K562 (cell line): ENCODE measurements around the gene FIBP. TPM values are rescaled to one million over a fixed set of nuclear protein-coding genes. Genes with fewer than 3 reads are reported as not detected.

Experiments
- BRD9 ChIP-seq: fragments of 450-650 bp; IDR thresholded peaks from 2 replicates; pipeline ENCODE4 v1.6.1; 2018; ENCODE audit warnings: low read depth; ENCODE audit not compliant: partially characterized antibody
- CBFA2T3 ChIP-seq: fragments of 450-650 bp; IDR thresholded peaks from 2 replicates; pipeline ENCODE4 v1.6.1; 2017
- LEF1 ChIP-seq: fragments of 450-650 bp; IDR thresholded peaks from 2 replicates; pipeline ENCODE4 v1.6.1; 2016; ENCODE audit warnings: mild to moderate bottlenecking
- SMAD2 ChIP-seq: fragments of 150-350 bp; IDR thresholded peaks from 2 replicates; pipeline ENCODE4 v1.6.1; 2014; ENCODE audit warnings: low read depth, mild to moderate bottlenecking, low read length
- SRSF3 ChIP-seq: fragments of 200-400 bp; formaldehyde crosslinking; IDR thresholded peaks from 2 replicates; pipeline ENCODE4 v1.6.1; 2016; ENCODE audit warnings: mild to moderate bottlenecking, low read length, moderate library complexity; ENCODE audit not compliant: insufficient read depth
- ZNF764 ChIP-seq: fragments of 250-450 bp; sonication (Bioruptor Pico); IDR thresholded peaks from 2 replicates; pipeline ENCODE4 v1.4.0; 2020; ENCODE audit warnings: low read depth, mild to moderate bottlenecking, moderate library complexity
- polyA plus RNA-seq, 8 experiments: library from polyadenylated mRNA; depleted of rRNA in 4 of 8; stranded (reverse) in 5 of 8; unstranded in 3 of 8; fragments of >200 nt; fragmentation: Nextera tagmentation in 2 of 8; fragmentation: Illumina TruSeq in 1 of 8; extraction: Ambion mirVana in 2 of 8; extraction: Trizol in 1 of 8; gene quantifications; 2 replicates each; pipeline versions ENCODE4 v1.2.1 to v1.2.3, GENCODE V29; 2011 to 2014; ENCODE audit warnings: inconsistent platforms in 1 of 8, missing spikeins in 1 of 8
- total RNA-seq, 7 experiments: library from RNA; depleted of rRNA in 6 of 7; stranded (reverse); fragments of >200 nt in 6 of 7; fragmentation: Illumina TruSeq in 2 of 7; extraction: Trizol in 2 of 7; gene quantifications; 2 replicates each; pipeline versions ENCODE4 v1.2.1 to v1.2.3, GENCODE V29; 2011 to 2021; ENCODE audit warnings: low replicate concordance in 1 of 7
- TF ChIP-seq, protein P1 (sequence below): fragments of 450-650 bp; IDR thresholded peaks from 2 replicates; pipeline ENCODE4 v1.6.1; 2018; ENCODE audit not compliant: partially characterized antibody
- TF ChIP-seq, protein P2 (sequence below): sonication (generic); formaldehyde crosslinking; IDR thresholded peaks from 2 replicates; pipeline ENCODE4 v1.9.0; 2022; ENCODE audit warnings: mild to moderate bottlenecking, missing genetic modification reagents
- TF ChIP-seq, protein P3 (sequence below): fragments of 250-450 bp; sonication (Bioruptor Pico); IDR thresholded peaks from 2 replicates; pipeline ENCODE4 v1.8.0; 2022; ENCODE audit warnings: moderate library complexity, mild to moderate bottlenecking, inconsistent platforms
- TF ChIP-seq, protein P4 (sequence below), 2 experiments: fragments of 250-450 bp in 1 of 2; fragments of 450-650 bp in 1 of 2; sonication (Bioruptor Pico) in 1 of 2; IDR thresholded peaks; 2 replicates each; pipeline versions ENCODE4 v1.6.1 to v1.8.0; 2016 to 2021; ENCODE audit warnings: mild to moderate bottlenecking in 2 of 2, moderate library complexity in 2 of 2, missing compliant biosample characterization in 1 of 2, missing genetic modification characterization in 1 of 2
- TF ChIP-seq, protein P5 (sequence below), 2 experiments: fragments of 450-650 bp; formaldehyde crosslinking in 1 of 2; IDR thresholded peaks; 2 replicates each; pipeline versions ENCODE4 v1.4.0 to v1.6.1; 2014 to 2020; ENCODE audit warnings: mild to moderate bottlenecking in 2 of 2, borderline replicate concordance in 1 of 2, low read depth in 1 of 2

Gene FIBP
- total and polyA plus RNA-seq, 9 of the 15 experiments (the other 6 are each of a cell fraction or from before 2014, with no cell fraction given), result 41.2 to 79.2 (median 48.6) TPM

DNA sequence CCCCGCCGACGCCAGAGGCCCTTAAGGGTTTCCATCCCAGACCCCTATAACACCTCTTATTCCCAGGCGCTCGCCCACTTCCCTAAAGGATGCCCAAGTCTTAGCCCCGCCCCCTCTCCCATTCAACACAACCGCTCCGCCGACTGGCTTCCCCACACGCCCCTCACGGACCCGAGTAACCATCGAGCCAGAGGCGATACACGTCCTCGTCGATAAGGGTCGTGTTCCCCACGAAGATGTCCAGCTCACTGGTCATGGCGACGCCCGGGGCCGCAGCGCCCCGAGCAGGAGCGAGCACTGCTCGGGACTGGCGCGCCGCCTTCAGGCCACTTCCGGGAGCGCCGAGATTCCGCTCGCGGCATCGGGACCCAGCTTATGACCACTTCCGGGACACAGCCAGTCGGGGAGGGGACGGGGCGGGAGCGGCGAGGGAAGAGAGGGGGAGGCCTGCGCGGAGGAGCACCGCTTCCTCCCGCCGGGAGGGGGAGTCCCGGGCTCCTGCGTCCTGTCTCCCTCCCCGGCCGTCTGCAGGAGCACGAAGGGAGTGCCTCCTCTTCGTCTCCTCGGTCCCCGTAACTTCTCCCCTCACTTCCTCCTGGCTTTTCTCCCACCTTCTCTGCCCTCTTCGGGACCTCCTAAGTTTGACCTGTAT, at the start of gene FIBP (continued):
- TF ChIP-seq, protein P1, sequence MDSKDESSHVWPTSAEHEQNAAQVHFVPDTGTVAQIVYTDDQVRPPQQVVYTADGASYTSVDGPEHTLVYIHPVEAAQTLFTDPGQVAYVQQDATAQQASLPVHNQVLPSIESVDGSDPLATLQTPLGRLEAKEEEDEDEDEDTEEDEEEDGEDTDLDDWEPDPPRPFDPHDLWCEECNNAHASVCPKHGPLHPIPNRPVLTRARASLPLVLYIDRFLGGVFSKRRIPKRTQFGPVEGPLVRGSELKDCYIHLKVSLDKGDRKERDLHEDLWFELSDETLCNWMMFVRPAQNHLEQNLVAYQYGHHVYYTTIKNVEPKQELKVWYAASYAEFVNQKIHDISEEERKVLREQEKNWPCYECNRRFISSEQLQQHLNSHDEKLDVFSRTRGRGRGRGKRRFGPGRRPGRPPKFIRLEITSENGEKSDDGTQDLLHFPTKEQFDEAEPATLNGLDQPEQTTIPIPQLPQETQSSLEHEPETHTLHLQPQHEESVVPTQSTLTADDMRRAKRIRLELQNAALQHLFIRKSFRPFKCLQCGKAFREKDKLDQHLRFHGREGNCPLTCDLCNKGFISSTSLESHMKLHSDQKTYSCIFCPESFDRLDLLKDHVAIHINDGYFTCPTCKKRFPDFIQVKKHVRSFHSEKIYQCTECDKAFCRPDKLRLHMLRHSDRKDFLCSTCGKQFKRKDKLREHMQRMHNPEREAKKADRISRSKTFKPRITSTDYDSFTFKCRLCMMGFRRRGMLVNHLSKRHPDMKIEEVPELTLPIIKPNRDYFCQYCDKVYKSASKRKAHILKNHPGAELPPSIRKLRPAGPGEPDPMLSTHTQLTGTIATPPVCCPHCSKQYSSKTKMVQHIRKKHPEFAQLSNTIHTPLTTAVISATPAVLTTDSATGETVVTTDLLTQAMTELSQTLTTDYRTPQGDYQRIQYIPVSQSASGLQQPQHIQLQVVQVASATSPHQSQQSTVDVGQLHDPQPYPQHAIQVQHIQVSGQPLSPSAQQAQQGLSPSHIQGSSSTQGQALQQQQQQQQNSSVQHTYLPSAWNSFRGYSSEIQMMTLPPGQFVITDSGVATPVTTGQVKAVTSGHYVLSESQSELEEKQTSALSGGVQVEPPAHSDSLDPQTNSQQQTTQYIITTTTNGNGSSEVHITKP, result peak; percentile 70
- TF ChIP-seq SRSF3 (no peak), ZNF764 (CRISPR knock-in tag) (0 out of 2 replicates have a peak, but pooled peaks have one; percentile 31), BRD9 (no peak), SMAD2 (no peak), CBFA2T3 (no peak; the same call in 1 of the 2 replicates), LEF1 (no peak)
- TF ChIP-seq, protein P2, sequence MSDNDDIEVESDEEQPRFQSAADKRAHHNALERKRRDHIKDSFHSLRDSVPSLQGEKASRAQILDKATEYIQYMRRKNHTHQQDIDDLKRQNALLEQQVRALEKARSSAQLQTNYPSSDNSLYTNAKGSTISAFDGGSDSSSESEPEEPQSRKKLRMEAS (CRISPR knock-in tag), result no peak; the same call in 1 of the 2 replicates
- TF ChIP-seq, protein P3, sequence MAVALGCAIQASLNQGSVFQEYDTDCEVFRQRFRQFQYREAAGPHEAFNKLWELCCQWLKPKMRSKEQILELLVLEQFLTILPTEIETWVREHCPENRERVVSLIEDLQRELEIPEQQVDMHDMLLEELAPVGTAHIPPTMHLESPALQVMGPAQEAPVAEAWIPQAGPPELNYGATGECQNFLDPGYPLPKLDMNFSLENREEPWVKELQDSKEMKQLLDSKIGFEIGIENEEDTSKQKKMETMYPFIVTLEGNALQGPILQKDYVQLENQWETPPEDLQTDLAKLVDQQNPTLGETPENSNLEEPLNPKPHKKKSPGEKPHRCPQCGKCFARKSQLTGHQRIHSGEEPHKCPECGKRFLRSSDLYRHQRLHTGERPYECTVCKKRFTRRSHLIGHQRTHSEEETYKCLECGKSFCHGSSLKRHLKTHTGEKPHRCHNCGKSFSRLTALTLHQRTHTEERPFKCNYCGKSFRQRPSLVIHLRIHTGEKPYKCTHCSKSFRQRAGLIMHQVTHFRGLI (CRISPR knock-in tag), result no peak
- TF ChIP-seq, protein P4, sequence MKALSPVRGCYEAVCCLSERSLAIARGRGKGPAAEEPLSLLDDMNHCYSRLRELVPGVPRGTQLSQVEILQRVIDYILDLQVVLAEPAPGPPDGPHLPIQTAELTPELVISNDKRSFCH (CRISPR knock-in tag; IDR thresholded peaks at IDR 0.05), result no peak
- TF ChIP-seq, protein P4 (tag; IDR thresholded peaks at IDR 0.05), result 0 out of 2 replicates have a peak, but pooled peaks have one; percentile 39
- TF ChIP-seq, protein P5, sequence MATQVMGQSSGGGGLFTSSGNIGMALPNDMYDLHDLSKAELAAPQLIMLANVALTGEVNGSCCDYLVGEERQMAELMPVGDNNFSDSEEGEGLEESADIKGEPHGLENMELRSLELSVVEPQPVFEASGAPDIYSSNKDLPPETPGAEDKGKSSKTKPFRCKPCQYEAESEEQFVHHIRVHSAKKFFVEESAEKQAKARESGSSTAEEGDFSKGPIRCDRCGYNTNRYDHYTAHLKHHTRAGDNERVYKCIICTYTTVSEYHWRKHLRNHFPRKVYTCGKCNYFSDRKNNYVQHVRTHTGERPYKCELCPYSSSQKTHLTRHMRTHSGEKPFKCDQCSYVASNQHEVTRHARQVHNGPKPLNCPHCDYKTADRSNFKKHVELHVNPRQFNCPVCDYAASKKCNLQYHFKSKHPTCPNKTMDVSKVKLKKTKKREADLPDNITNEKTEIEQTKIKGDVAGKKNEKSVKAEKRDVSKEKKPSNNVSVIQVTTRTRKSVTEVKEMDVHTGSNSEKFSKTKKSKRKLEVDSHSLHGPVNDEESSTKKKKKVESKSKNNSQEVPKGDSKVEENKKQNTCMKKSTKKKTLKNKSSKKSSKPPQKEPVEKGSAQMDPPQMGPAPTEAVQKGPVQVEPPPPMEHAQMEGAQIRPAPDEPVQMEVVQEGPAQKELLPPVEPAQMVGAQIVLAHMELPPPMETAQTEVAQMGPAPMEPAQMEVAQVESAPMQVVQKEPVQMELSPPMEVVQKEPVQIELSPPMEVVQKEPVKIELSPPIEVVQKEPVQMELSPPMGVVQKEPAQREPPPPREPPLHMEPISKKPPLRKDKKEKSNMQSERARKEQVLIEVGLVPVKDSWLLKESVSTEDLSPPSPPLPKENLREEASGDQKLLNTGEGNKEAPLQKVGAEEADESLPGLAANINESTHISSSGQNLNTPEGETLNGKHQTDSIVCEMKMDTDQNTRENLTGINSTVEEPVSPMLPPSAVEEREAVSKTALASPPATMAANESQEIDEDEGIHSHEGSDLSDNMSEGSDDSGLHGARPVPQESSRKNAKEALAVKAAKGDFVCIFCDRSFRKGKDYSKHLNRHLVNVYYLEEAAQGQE (IDR thresholded peaks at IDR 0.05; ENCODE audit: borderline replicate concordance), result peak; percentile 71; the same call in 1 of the 2 replicates
- TF ChIP-seq, protein P5 (CRISPR knock-in tag; IDR thresholded peaks at IDR 0.05; ENCODE audit: low read depth), result no peak
